Medulla oblongata (tissue), 1 donor: ENCODE measurements around the gene NOS1AP.

Experiments used
- DNase-seq: peaks from one replicate; pipeline ENCODE4 v3.0.0-alpha.2; 2015; ENCODE audit errors: extremely low spot score

Gene NOS1AP

DNA sequence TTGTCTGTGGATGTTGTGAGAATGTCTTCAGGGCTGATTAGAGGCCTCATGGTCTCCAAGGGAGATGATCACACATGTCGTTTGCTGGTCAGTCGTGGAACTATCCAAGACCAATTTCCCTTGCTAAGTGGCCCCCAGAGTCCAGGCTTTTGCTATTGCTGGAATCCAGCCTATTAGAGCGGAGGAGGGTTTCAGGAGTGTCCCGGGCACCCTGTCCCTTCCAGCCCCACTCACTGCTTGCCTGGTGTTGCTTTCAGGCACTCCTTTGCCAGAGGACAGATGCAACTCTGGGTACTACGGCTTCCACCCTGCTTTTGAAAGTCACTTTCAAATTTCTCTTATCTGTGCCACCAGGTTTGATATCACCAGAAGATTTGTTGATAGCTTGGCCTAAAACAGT lies 149.1 kb downstream of the NOS1AP start:
- no peak for DNase-seq

DNA sequence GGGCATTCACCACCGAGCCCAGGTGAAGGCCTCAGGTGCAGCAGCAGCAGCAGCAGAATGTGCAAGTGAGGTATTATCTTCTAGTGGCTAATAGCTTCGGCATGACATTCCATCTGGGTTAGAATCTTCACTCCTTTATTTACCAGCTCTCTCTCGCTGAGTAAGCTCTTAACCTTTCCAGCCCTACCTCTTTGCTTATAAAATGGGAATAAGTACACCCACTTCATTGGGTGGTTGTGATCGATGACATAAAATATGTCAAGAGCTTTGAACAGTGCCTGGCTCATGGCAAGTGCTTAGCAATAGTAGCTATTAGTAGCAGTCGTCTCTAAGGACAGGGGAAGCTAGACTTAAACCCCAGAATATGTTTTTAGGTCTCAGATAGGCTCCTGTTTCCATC lies 149.5 kb downstream of the NOS1AP start:
- no peak for DNase-seq

DNA sequence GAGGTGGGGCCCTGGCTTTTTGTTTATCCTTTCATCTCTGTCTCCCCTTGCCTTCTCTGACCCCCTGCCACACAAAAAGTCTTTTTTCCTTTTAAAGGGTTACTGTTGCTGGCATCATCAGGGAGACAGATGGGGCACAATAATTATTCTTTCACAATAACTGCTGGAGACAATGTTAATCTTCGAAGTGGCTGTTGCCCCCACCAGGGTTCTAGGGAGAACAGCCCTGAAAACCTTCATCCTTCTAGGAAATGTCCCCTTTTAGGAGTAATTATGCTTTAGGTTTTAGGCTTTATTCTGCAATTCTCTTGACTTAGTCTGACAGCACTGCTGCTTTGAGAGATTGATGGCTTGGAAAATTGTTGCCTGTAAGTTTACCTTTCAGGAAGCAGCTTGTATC lies 150.0 kb downstream of the NOS1AP start:
- DNase-seq, result no peak

DNA sequence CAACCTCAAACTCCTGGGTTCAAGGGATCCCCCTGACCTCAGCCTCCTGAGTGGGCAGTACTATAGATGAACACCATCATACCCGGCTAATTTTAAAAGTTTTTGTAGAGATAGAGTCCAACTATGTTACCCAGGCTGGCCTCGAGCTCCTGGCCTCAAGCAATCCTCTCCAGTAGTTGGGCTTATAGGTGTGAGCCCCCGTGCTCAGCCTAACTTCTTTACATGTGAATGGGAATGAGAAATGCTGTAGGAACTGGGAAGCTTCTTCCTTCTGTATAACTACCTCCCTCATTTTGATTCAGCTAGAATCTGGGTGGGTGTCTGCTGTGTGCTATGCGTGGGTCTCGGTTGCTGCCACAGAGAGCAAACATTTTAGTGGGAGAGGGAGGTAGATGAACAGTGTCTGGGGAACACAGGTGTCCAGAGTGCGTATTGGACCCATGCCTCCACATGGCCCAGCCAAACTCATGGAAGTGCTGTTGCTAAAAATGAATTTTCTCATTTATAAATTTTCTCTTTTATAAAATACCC lies 150.6 kb downstream of the NOS1AP start:
- DNase-seq, result no peak

GRCh38 chr1:162222014-162222413 lies 152.5 kb downstream of the NOS1AP start:
- DNase-seq, result no peak

- no peak for DNase-seq
Observed at GRCh38 chr1:162222730-162223129, 153.2 kb downstream of the NOS1AP start.

DNA sequence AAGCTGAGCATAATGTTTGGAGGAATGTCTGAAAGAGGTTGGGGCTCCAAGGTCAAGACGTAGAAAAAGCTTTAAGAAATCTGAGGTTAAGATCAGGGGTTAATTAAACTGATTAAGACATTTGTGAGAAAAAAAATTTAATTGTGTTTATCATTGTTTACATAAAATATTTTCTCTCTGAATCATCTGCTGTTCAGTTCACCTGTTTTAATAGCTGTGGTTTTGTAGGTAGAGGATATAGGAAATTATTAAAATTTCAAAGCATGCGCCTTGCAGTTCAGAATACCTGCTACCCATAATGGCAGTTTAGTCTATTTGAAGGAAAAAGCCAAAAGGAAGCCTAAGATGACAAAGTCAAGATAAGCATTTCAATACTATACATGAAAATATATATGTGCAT lies 154.0 kb downstream of the NOS1AP start:
- DNase-seq, result no peak

- DNase-seq, result no peak
Observed at GRCh38 chr1:162224267-162224666, 154.8 kb downstream of the NOS1AP start.

GRCh38 chr1:162228586-162228985 lies 159.1 kb downstream of the NOS1AP start:
- no peak for DNase-seq

GRCh38 chr1:162229549-162229948 lies 160.1 kb downstream of the NOS1AP start:
- peak; percentile 33 for DNase-seq

GRCh38 chr1:162230096-162230495 lies 160.6 kb downstream of the NOS1AP start:
- peak; percentile 72 for DNase-seq

- DNase-seq, result no peak
Observed at GRCh38 chr1:162230517-162230916, 161.0 kb downstream of the NOS1AP start.

DNA sequence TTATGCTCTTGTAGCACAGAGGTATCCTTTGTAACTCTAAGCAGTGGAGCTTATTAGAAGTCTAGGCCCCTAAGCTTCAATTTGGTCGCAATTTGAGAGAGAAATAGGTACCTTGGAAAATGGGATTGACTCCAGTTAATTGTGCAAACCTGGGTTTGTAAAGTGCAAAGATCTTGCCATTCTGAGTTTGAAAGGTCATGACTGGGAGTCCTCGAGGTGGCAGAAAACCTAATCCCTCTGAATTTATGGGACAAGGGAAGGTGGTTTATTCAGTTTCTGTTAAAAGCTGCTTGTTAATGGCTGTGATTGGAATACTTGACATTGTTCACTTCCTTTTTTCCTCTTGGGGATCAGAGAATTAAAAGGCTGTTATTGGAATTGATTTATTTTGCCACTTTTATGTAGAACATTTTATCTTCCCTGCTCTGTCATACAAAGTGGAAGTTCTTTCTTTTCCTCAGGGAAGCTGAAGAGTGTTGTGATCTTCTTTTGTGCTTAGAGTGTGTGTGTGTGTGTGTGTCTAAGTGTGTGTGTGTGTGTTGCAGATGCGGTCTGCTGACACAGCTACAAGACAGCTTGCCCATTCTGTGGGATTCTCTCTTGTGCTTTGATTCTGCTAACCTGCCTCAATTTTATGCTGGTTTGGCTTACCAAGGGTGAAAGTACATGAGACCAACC lies 162.7 kb downstream of the NOS1AP start:
- no peak for DNase-seq

DNA sequence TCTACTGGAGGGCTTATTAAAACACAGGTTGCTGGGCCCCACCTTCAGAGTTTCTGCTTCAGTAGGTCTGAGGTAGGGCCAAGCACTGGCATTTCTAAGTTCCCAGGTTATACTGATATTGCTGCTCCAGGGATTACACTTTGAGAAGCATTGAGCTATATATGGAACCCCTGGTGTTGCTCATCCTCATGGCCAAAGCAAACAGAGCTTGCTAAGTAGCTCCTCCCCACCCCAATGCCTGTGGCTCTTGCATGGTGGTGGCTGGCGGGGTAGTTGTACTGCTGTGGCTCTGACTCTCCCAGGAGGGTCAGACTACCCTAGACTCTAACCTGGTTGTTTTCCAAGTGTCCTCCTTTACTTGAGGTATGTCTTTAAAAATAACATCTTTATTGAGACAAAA lies 163.6 kb downstream of the NOS1AP start:
- DNase-seq, result no peak

- no peak for DNase-seq
Observed at GRCh38 chr1:162233937-162234336, 164.4 kb downstream of the NOS1AP start.

DNA sequence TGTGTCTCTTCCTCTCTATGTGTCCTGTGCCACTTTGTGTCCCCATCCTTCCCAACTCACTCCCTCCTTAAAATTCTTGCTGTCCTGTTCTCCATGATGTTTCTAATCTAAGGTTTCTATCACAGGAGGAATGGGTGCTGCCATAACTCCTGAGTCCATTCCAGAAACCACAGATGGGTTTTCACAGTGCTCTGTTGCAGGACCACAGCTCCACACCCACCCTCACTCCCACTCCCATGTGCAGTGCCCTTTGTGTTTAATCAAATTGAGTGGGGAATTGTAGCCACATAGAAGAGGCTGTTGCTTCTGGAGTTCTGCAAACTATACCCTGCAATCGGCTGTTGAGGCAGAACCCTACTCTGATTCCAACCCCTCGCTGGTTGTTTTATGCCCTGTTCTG lies 165.1 kb downstream of the NOS1AP start:
- DNase-seq, result no peak

GRCh38 chr1:162235241-162235800 lies 165.8 kb downstream of the NOS1AP start:
- no peak for DNase-seq

- no peak for DNase-seq
Observed at GRCh38 chr1:162236201-162236600, 166.7 kb downstream of the NOS1AP start.

DNA sequence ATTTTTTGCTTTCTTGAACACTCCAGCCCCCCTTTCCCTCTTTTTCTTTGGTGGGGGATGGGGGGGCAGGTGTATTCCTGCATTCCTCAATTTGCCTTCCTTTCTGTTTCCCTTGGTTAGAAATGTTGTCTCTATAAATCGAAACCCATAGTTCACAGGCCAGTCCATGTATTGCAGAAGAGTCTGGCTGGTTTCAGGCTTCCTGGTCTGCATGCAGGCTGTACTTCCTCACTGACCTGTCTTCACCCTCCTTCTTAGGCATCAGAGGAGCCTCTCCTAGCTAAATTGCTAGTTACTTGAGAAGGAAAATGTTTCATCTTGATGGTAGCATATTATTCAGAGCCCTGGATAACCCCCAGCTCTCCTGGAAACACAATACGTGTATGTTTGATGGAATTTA lies 167.1 kb downstream of the NOS1AP start:
- DNase-seq, result no peak

- no peak for DNase-seq
Observed at GRCh38 chr1:162240577-162240976, 171.1 kb downstream of the NOS1AP start.

- no peak for DNase-seq
Observed at GRCh38 chr1:162242804-162243203, 173.3 kb downstream of the NOS1AP start.

GRCh38 chr1:162248854-162249535 lies 179.5 kb downstream of the NOS1AP start:
- DNase-seq, result peak; percentile 83
